K562 (cell line): ENCODE data around the gene SZT2. TPM values are rescaled to one million over a fixed set of nuclear protein-coding genes. Genes with fewer than 3 reads are reported as not detected.

Experiments used
- CBX1 ChIP-seq: sonication (generic); IDR thresholded peaks from 2 replicates; pipeline ENCODE4 v1.6.1; 2016; ENCODE audit warnings: antibody characterized with exemption, low read depth, mild to moderate bottlenecking
- CHD7 ChIP-seq: fragments of 200-600 bp; sonication (generic); IDR thresholded peaks from one replicate; pipeline ENCODE4 v1.6.1; 2012; ENCODE audit warnings: mild to moderate bottlenecking, low read depth, low read length, inconsistent platforms
- HMG20B ChIP-seq: fragments of 250-450 bp; sonication (Bioruptor Pico); IDR thresholded peaks from 2 replicates; pipeline ENCODE4 v1.5.0; 2021; ENCODE audit warnings: mild to moderate bottlenecking
- HNRNPK ChIP-seq: fragments of 200-400 bp; formaldehyde crosslinking; IDR thresholded peaks from one replicate; pipeline ENCODE4 v1.6.1; 2018; ENCODE audit warnings: mild to moderate bottlenecking, low read depth, low read length; ENCODE audit not compliant: poor library complexity, severe bottlenecking
- IRF2 ChIP-seq: sonication (generic); formaldehyde crosslinking; IDR thresholded peaks from 2 replicates; pipeline ENCODE4 v1.8.1; 2022; ENCODE audit warnings: mild to moderate bottlenecking, missing genetic modification reagents
- KLF1 ChIP-seq: fragments of 450-650 bp; IDR thresholded peaks from 2 replicates; pipeline ENCODE4 v1.6.1; 2016; ENCODE audit warnings: missing genetic modification characterization, missing compliant biosample characterization
- MECOM ChIP-seq: fragments of 250-450 bp; sonication (Bioruptor Pico); IDR thresholded peaks from 2 replicates; pipeline ENCODE4 v1.8.0; 2022; ENCODE audit warnings: inconsistent platforms
- MIER1 ChIP-seq: fragments of 450-650 bp; IDR thresholded peaks from 2 replicates; pipeline ENCODE4 v1.6.1; 2016; ENCODE audit warnings: antibody characterized with exemption, mild to moderate bottlenecking, low read depth
- PHF8 ChIP-seq: fragments of 200-600 bp; sonication (generic); IDR thresholded peaks from 2 replicates; pipeline ENCODE4 v1.6.1; 2012; ENCODE audit warnings: mixed run types, mild to moderate bottlenecking, inconsistent platforms, low read length, moderate library complexity, borderline replicate concordance
- POLR2AphosphoS5 ChIP-seq: IDR thresholded peaks from 2 replicates; pipeline ENCODE4 v1.6.1; 2011; ENCODE audit warnings: mild to moderate bottlenecking, low read depth, low read length, moderate library complexity; ENCODE audit not compliant: control insufficient read depth, insufficient read depth
- SMAD2 ChIP-seq: fragments of 150-350 bp; IDR thresholded peaks from 2 replicates; pipeline ENCODE4 v1.6.1; 2014; ENCODE audit warnings: low read depth, mild to moderate bottlenecking, low read length
- ZBTB33 ChIP-seq: sonication (generic); formaldehyde crosslinking; IDR thresholded peaks from 2 replicates; pipeline ENCODE4 v1.8.1; 2023; ENCODE audit warnings: mild to moderate bottlenecking, missing genetic modification reagents
- ZFP30 ChIP-seq: fragments of 250-450 bp; sonication (Bioruptor Pico); IDR thresholded peaks from 2 replicates; pipeline ENCODE4 v1.8.0; 2022; ENCODE audit warnings: moderate library complexity, mild to moderate bottlenecking, inconsistent platforms, borderline replicate concordance
- ZNF121 ChIP-seq: sonication (generic); formaldehyde crosslinking; conservative IDR thresholded peaks from 2 replicates; pipeline ENCODE4 v1.8.0; 2022; ENCODE audit warnings: missing genetic modification reagents
- ZNF232 ChIP-seq: sonication (generic); formaldehyde crosslinking; IDR thresholded peaks from 2 replicates; pipeline ENCODE4 v1.8.0; 2022; ENCODE audit warnings: mild to moderate bottlenecking, missing genetic modification reagents
- polyA plus RNA-seq, 8 experiments: library from polyadenylated mRNA; depleted of rRNA in 4 of 8; stranded (reverse) in 5 of 8; unstranded in 3 of 8; fragments of >200 nt; fragmentation: Nextera tagmentation in 2 of 8; fragmentation: Illumina TruSeq in 1 of 8; extraction: Ambion mirVana in 2 of 8; extraction: Trizol in 1 of 8; gene quantifications; 2 replicates each; pipeline versions ENCODE4 v1.2.1 to v1.2.3, GENCODE V29; 2011 to 2014; ENCODE audit warnings: inconsistent platforms in 1 of 8, missing spikeins in 1 of 8
- total RNA-seq, 7 experiments: library from RNA; depleted of rRNA in 6 of 7; stranded (reverse); fragments of >200 nt in 6 of 7; fragmentation: Illumina TruSeq in 2 of 7; extraction: Trizol in 2 of 7; gene quantifications; 2 replicates each; pipeline versions ENCODE4 v1.2.1 to v1.2.3, GENCODE V29; 2011 to 2021; ENCODE audit warnings: low replicate concordance in 1 of 7

The SZT2 gene
- total and polyA plus RNA-seq, 9 of the 15 experiments (the other 6 are each of a cell fraction or from before 2014, with no cell fraction given): 0.88 to 31.0 (median 12.8) TPM

- TF ChIP-seq CHD7 (no peak), MIER1 (no peak), ZNF121 (CRISPR knock-in tag) (no peak), MECOM (CRISPR knock-in tag) (no peak), ZFP30 (CRISPR knock-in tag) (no peak), PHF8 (no peak), CBX1 (no peak), POLR2AphosphoS5 (no peak), IRF2 (no peak), ZBTB33 (no peak), HMG20B (CRISPR knock-in tag) (no peak), KLF1 (tag) (no peak), ZNF232 (CRISPR knock-in tag) (no peak), SMAD2 (no peak), HNRNPK (no peak)
These were observed 92.5 kb downstream of the SZT2 start (continued) for GRCh38 chr1:43482215-43482614.
